NT2/D1 (cell line): ENCODE data around the gene OR9Q1.

Experiments used
- DNase-seq: peaks from one replicate; pipeline ENCODE4 v3.0.0-alpha.2; 2011; ENCODE audit warnings: low read depth, low spot score
- H3K27me3 ChIP-seq: 2 replicates; pipeline ENCODE4 v1.6.0; 2011; ENCODE audit warnings: mild to moderate bottlenecking; ENCODE audit not compliant: insufficient read length, insufficient read depth
- H3K36me3 ChIP-seq: 2 replicates; pipeline ENCODE4 v1.6.1; 2011; ENCODE audit warnings: mild to moderate bottlenecking, low read length, mixed read lengths; ENCODE audit not compliant: insufficient read depth, insufficient read length
- H3K4me1 ChIP-seq: 2 replicates; pipeline ENCODE4 v1.5.1; 2011; ENCODE audit not compliant: insufficient read depth, insufficient read length
- H3K4me3 ChIP-seq: 2 replicates; pipeline ENCODE4 v1.5.1; 2011; ENCODE audit warnings: low read depth; ENCODE audit not compliant: insufficient read length
- H3K9ac ChIP-seq: 2 replicates; pipeline ENCODE4 v1.6.0; 2011; ENCODE audit warnings: low read depth; ENCODE audit not compliant: insufficient read length
- H3K9me3 ChIP-seq: 2 replicates; pipeline ENCODE4 v1.5.1; 2011; ENCODE audit warnings: mild to moderate bottlenecking, low read length; ENCODE audit not compliant: insufficient read depth
- SUZ12 ChIP-seq: IDR thresholded peaks from 2 replicates; pipeline ENCODE4 v1.6.1; 2011; ENCODE audit not compliant: insufficient read length, insufficient read depth; ENCODE audit errors: extremely low read depth
- YY1 ChIP-seq: IDR thresholded peaks from 2 replicates; pipeline ENCODE4 v1.6.1; 2011; ENCODE audit not compliant: insufficient read length, insufficient read depth
- ZNF274 ChIP-seq: IDR thresholded peaks from 2 replicates; pipeline ENCODE4 v1.6.1; 2011; ENCODE audit warnings: mild to moderate bottlenecking, low read depth, low read length

The OR9Q1 gene

DNA sequence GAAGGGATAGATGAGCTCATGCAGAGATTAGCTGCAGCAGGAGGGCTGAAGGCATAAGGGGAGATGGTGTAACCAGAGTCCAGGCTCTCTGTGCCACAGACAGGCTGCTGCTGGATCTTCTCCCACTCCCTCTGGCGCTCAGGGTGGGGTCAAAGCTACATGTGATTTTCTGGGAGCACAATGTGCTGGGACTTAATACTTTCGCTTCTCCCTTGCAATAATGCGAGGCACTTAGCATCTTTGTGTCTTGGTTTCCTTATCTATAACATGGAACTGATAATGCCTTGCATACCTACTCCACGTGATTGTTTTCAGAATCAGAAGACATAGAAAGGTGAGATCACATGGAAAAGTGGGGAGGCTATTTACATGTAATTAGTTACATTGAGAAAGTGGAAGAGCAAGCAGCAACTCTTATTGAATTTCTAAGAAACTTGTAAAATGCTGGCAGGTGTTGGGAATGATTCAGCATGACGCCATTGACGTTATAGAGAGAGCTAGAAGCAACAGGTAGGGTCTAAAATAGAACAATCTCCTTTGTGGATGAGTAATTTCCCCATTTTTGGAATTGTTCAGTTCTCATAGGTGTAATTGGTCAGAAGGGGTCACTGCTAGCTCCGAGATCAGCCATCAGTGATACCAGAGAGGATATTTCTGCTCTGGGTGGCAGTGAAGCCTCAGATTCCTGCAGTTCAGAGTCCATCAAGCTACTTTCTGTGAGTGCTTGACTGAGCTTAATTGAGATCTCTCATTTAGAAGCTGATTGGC is 109.8 kb downstream of the OR9Q1 start:
- Histone ChIP-seq H3K4me1 (no peaks in the 10 kb centered on the region), H3K36me3 (no peaks in the 10 kb centered on the region), H3K27me3 (no peaks in the 10 kb centered on the region), H3K9me3 (no peaks in the 10 kb centered on the region), H3K9ac (no peak overlapping the region), H3K4me3 (no peak overlapping the region)
- no peak for DNase-seq
- TF ChIP-seq YY1: no peak
- no peak for TF ChIP-seq ZNF274
- no peak for TF ChIP-seq SUZ12

DNA sequence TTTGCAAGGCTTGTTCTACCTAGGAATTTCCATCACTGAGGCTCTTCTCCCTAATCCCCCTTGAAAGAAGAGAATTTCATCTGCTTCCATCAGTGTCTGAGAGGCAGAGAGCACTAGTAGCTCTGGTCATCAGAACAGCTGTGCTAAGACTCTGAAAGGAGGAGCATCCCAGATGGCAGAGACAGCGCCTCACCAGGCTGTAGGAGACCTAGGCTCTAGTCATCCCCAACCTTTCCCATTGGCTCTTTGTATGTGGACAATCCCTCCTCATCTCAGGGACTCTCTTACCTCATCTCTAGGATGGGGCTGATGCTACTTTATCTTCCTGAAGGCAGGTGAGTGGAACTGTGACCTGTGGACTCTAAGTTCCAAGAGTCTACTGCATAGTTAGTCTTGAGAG is 110.5 kb downstream of the OR9Q1 start:
- no peak for DNase-seq
- TF ChIP-seq YY1: no peak

DNA sequence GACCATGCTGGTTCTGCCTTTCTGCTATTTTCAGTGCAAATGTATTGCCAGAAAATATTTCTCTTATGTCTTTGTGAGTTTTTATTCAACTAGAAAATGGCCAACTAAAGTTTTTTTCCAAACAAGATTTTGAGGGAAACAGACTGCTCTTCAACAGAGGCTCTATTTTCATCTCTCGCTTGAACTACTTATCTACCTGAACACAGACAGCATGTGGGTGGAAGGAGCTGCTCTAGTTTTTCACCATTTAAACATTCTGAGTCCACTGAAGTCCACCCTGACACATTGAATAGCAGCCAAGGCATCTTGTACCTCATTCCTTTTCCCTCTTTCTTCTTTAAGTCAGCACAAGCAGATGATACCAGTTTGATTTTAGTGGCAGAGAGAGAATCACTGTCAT is 111.5 kb downstream of the OR9Q1 start:
- H3K9ac ChIP-seq: no peak overlapping the region
- H3K4me1 ChIP-seq: no peaks in the 10 kb centered on the region
- TF ChIP-seq SUZ12: no peak
- no peak for TF ChIP-seq ZNF274
- TF ChIP-seq YY1: no peak
- H3K4me3 ChIP-seq: no peak overlapping the region
- no peaks in the 10 kb centered on the region for H3K27me3 ChIP-seq
- no peaks in the 10 kb centered on the region for H3K9me3 ChIP-seq
- DNase-seq: no peak
- no peaks in the 10 kb centered on the region for H3K36me3 ChIP-seq

More for the DNA sequence above, 110.5 kb downstream of the OR9Q1 start:
- no peaks in the 10 kb centered on the region for H3K27me3 ChIP-seq
- no peaks in the 10 kb centered on the region for H3K9me3 ChIP-seq
- no peak overlapping the region for H3K4me3 ChIP-seq
- H3K4me1 ChIP-seq: no peaks in the 10 kb centered on the region
- H3K9ac ChIP-seq: no peak overlapping the region
- H3K36me3 ChIP-seq: no peaks in the 10 kb centered on the region

DNA sequence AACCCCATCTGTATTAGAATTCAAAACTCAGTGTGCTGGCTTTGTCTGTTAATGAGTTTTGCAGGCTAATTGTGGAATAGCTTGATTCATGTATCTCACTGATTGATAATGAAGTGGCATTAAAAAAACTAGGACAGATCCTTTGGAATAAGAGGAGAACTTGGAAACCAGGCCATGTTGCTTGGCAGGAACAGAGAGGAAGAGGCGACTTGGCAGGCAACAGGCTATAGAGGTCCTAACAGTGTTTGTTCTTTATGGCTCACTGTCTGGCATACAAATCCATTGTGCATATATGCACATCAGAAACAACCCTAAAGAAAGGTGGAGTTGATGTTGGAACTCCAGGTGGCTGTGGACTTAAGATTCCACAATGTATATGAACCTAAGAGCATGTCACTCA is 119.1 kb downstream of the OR9Q1 start:
- H3K9me3 ChIP-seq: no peaks in the 10 kb centered on the region
- no peaks in the 10 kb centered on the region for H3K27me3 ChIP-seq
- no peaks in the 10 kb centered on the region for H3K4me1 ChIP-seq
- H3K4me3 ChIP-seq: no peak overlapping the region
- no peak overlapping the region for H3K9ac ChIP-seq
- DNase-seq: no peak
- TF ChIP-seq ZNF274: no peak
- no peak for TF ChIP-seq YY1
- no peak for TF ChIP-seq SUZ12
- no peaks in the 10 kb centered on the region for H3K36me3 ChIP-seq

DNA sequence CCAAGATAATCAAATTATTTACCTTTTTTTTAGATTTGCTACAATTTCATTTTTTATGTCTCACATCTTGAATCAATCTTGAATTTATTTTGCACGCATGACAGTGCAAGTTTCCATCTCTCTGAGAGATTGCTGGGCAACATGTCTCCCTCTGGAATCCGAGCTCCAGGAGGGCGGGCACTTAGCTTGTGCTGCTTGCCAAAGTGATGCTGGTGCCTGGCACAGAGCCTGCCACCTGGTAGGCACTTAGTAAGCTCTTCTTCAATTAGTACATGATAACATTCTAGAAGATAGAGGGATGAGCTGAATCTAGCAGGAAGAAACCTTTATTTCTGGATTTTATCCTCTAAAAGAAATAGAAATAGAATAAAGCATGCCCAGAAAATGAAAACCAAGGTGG is 129.1 kb downstream of the OR9Q1 start:
- TF ChIP-seq SUZ12 (no peak), YY1 (no peak), ZNF274 (no peak)
- H3K9ac ChIP-seq: no peak overlapping the region

GRCh38 chr11:58164389-58164788 is 140.7 kb downstream of the OR9Q1 start:
- no peaks in the 10 kb centered on the region for H3K36me3 ChIP-seq
- H3K4me1 ChIP-seq: no peaks in the 10 kb centered on the region
- TF ChIP-seq ZNF274 (no peak), SUZ12 (no peak), YY1 (no peak)

More for the DNA sequence above, 129.1 kb downstream of the OR9Q1 start:
- Histone ChIP-seq H3K9me3 (no peaks in the 10 kb centered on the region), H3K4me3 (no peak overlapping the region), H3K4me1 (no peaks in the 10 kb centered on the region), H3K36me3 (no peaks in the 10 kb centered on the region), H3K27me3 (no peaks in the 10 kb centered on the region)
- DNase-seq: no peak

GRCh38 chr11:58164990-58165389 is 141.3 kb downstream of the OR9Q1 start:
- no peaks in the 10 kb centered on the region for H3K4me1 ChIP-seq
- no peaks in the 10 kb centered on the region for H3K27me3 ChIP-seq
- no peak for DNase-seq
- no peak for TF ChIP-seq ZNF274
- no peak for TF ChIP-seq YY1
- no peak for TF ChIP-seq SUZ12
- no peak overlapping the region for H3K9ac ChIP-seq
- H3K4me3 ChIP-seq: no peak overlapping the region
- H3K36me3 ChIP-seq: no peaks in the 10 kb centered on the region
- H3K9me3 ChIP-seq: no peaks in the 10 kb centered on the region

More at GRCh38 chr11:58164389-58164788, 140.7 kb downstream of the OR9Q1 start:
- H3K27me3 ChIP-seq: no peaks in the 10 kb centered on the region
- no peak for DNase-seq
- no peak overlapping the region for H3K4me3 ChIP-seq
- no peaks in the 10 kb centered on the region for H3K9me3 ChIP-seq
- no peak overlapping the region for H3K9ac ChIP-seq
